Fibroblast of skin of abdomen (primary cell): ENCODE measurements around the gene FBXL17.
A peak's percentile ranks its signal among the peaks of the same experiment; 100 is the strongest.

Source experiments
- DNase-seq: peaks from one replicate; pipeline ENCODE4 v3.0.0-alpha.2; 2013

The FBXL17 gene

GRCh38 chr5:107840592-107840991, 541.3 kb downstream of the FBXL17 start:
- no peak for DNase-seq

GRCh38 chr5:107840161-107840560, 541.7 kb downstream of the FBXL17 start:
- no peak for DNase-seq

GRCh38 chr5:107835096-107835495, 546.8 kb downstream of the FBXL17 start:
- DNase-seq = no peak

- no peak for DNase-seq
These were observed 549.2 kb downstream of the FBXL17 start for GRCh38 chr5:107832746-107833145.

- peak; percentile 84 for DNase-seq
These were observed 550.1 kb downstream of the FBXL17 start for GRCh38 chr5:107831612-107832395.

- no peak for DNase-seq
These were observed 551.1 kb downstream of the FBXL17 start for GRCh38 chr5:107830750-107831149.

GRCh38 chr5:107826311-107827000, 555.4 kb downstream of the FBXL17 start:
- DNase-seq = no peak

GRCh38 chr5:107824821-107825220, 557.1 kb downstream of the FBXL17 start:
- no peak for DNase-seq

GRCh38 chr5:107821288-107821687, 560.6 kb downstream of the FBXL17 start:
- no peak for DNase-seq

- DNase-seq = peak; percentile 66
These were observed 561.5 kb downstream of the FBXL17 start for GRCh38 chr5:107820429-107820828.

- DNase-seq = no peak
These were observed 563.9 kb downstream of the FBXL17 start for GRCh38 chr5:107817951-107818350.

- no peak for DNase-seq
These were observed 564.5 kb downstream of the FBXL17 start for GRCh38 chr5:107817436-107817835.

- DNase-seq = no peak
These were observed 566.8 kb downstream of the FBXL17 start for GRCh38 chr5:107815109-107815508.

- DNase-seq = no peak
These were observed 567.6 kb downstream of the FBXL17 start for GRCh38 chr5:107814183-107814827.

- DNase-seq = no peak
These were observed 568.3 kb downstream of the FBXL17 start for GRCh38 chr5:107813559-107813958.

- DNase-seq = peak; percentile 80
These were observed 569.2 kb downstream of the FBXL17 start for GRCh38 chr5:107812570-107813141.

GRCh38 chr5:107809201-107810034, 572.5 kb downstream of the FBXL17 start:
- DNase-seq = peak; percentile 12
